KG1 (cell line): ENCODE results near the gene VPS37C.
"Not testable (repeated sequence)": the region's sequence is repeated elsewhere in the genome, so short reads cannot be mapped to it uniquely, and the experiment has no call there.

Experiments
- DNase-seq: peaks from one replicate; lab custom pipeline; 2025; lab: John Stamatoyannopoulos, UW

Gene VPS37C

GRCh38 chr11:61094167-61094566 lies 67.1 kb downstream of the VPS37C start:
- not testable (repeated sequence) for DNase-seq

- no peak for DNase-seq
These were observed 68.1 kb downstream of the VPS37C start for GRCh38 chr11:61092908-61093763.

GRCh38 chr11:61092280-61092766 lies 68.9 kb downstream of the VPS37C start:
- DNase-seq, result no peak

- no peak for DNase-seq
These were observed 69.6 kb downstream of the VPS37C start for GRCh38 chr11:61091373-61092279.

GRCh38 chr11:61090982-61091372 lies 70.2 kb downstream of the VPS37C start:
- no peak for DNase-seq

GRCh38 chr11:61090521-61090920 lies 70.7 kb downstream of the VPS37C start:
- DNase-seq, result no peak

GRCh38 chr11:61089806-61090491 lies 71.3 kb downstream of the VPS37C start:
- DNase-seq, result no peak

- no peak for DNase-seq
These were observed 73.7 kb downstream of the VPS37C start for GRCh38 chr11:61087426-61088119.

GRCh38 chr11:61083601-61084147 lies 77.6 kb downstream of the VPS37C start:
- no peak for DNase-seq

GRCh38 chr11:61082931-61083531 lies 78.2 kb downstream of the VPS37C start:
- DNase-seq, result no peak

GRCh38 chr11:61082062-61082870 lies 79.0 kb downstream of the VPS37C start:
- DNase-seq, result no peak

GRCh38 chr11:61080986-61081590 lies 80.1 kb downstream of the VPS37C start:
- DNase-seq, result no peak

GRCh38 chr11:61080526-61080925 lies 80.7 kb downstream of the VPS37C start:
- no peak for DNase-seq
